Right atrium auricular region (tissue), 2 donors: Measurements from ENCODE around the gene ZNF107. TPM values are rescaled to one million over a fixed set of nuclear protein-coding genes. Genes with fewer than 3 reads are reported as not detected.
"Not testable (repeated sequence)": the region's sequence is repeated elsewhere in the genome, so short reads cannot be mapped to it uniquely, and the experiment has no call there.

Experiments used
- DNase-seq: peaks from one replicate; pipeline ENCODE4 v3.0.0-alpha.2; 2019; ENCODE audit warnings: low spot score
- H3K27ac ChIP-seq, 2 donors: fragments of 200-600 bp; sonication (generic); 1 replicate in 1 of 2; 2 replicates in 1 of 2; pipeline ENCODE4 v1.5.1; 2016 to 2019
- H3K27me3 ChIP-seq, 2 donors: fragments of 200-600 bp; sonication (generic); one replicate each; pipeline versions ENCODE4 v1.5.1 to v1.6.0; 2017 to 2019
- H3K36me3 ChIP-seq: fragments of 200-600 bp; sonication (generic); one replicate; pipeline ENCODE4 v1.5.1; 2016
- H3K4me1 ChIP-seq, 2 donors: fragments of 200-600 bp; sonication (generic); one replicate each; pipeline versions ENCODE4 v1.5.1 to v1.6.0; 2017 to 2019
- H3K4me3 ChIP-seq, 2 donors: fragments of 200-600 bp; sonication (generic); 1 replicate in 1 of 2; 2 replicates in 1 of 2; pipeline ENCODE4 v1.5.1; 2017 to 2019; ENCODE audit warnings: mild to moderate bottlenecking in 1 of 2, moderate library complexity in 1 of 2
- H3K9me3 ChIP-seq, 2 donors: fragments of 200-600 bp; sonication (generic); one replicate each; pipeline ENCODE4 v1.5.1; 2019
- total RNA-seq, 2 donors: library from RNA; depleted of rRNA; stranded (reverse); fragments of >200 nt; gene quantifications; one replicate each; pipeline ENCODE4 v1.1.0, GENCODE V29; 2016
- TF ChIP-seq, protein P1 (sequence below), 2 donors: fragments of 200-600 bp; sonication (generic); IDR thresholded peaks; one replicate each; pipeline ENCODE4 v1.5.1; 2019; ENCODE audit warnings: antibody characterized with exemption in 2 of 2

Gene ZNF107
- total RNA-seq, 2 donors from 2014 or later: 0.98 to 2.0 TPM

DNA sequence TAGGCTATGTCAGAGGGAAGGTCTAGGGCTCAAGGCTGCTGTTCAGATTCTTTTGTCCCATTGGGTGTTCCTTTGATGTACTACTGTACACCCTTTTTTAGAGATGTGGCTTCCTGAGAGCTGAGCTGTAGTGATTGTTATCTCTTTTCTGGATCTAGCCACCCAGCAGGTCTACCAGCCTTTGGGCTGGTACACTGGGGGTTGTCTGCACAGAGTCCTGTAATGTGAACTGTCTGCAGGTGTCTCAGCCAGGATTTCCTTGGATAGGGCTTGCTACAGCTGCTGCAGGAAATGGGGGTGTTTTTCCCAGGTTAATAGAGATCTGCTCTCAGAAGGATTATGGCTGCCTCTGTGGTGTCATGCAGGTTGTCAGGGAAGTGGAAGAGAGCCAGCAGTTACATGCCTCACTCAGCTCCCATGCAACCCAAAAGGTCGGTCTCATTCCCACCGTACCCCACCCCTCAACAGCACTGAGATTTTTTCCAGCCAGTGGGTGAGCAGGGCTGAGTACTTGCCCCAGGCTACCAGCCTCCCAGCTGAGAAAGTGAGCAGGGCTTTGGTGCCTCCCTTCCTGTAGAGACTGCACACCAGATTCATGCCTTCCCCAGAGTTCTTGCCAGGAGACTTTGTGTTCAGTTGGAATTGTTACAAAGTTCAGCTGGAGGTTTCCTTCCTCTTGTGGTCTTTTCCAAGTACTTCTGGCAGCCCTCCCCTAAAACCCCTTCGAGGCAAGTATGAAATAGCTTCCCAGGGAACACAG, 63.3 kb downstream of the ZNF107 start:
- Histone ChIP-seq H3K36me3 (no peaks in the 10 kb centered on the region), H3K9me3 (no peaks in the 10 kb centered on the region), H3K4me3 (no peak overlapping the region), H3K27me3 (no peaks in the 10 kb centered on the region), H3K27ac (no peak overlapping the region), H3K4me1 (no peaks in the 10 kb centered on the region)
- TF ChIP-seq, protein P1, sequence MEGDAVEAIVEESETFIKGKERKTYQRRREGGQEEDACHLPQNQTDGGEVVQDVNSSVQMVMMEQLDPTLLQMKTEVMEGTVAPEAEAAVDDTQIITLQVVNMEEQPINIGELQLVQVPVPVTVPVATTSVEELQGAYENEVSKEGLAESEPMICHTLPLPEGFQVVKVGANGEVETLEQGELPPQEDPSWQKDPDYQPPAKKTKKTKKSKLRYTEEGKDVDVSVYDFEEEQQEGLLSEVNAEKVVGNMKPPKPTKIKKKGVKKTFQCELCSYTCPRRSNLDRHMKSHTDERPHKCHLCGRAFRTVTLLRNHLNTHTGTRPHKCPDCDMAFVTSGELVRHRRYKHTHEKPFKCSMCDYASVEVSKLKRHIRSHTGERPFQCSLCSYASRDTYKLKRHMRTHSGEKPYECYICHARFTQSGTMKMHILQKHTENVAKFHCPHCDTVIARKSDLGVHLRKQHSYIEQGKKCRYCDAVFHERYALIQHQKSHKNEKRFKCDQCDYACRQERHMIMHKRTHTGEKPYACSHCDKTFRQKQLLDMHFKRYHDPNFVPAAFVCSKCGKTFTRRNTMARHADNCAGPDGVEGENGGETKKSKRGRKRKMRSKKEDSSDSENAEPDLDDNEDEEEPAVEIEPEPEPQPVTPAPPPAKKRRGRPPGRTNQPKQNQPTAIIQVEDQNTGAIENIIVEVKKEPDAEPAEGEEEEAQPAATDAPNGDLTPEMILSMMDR (IDR thresholded peaks at IDR 0.05): no peak
- DNase-seq: no peak

- Histone ChIP-seq H3K27me3 (no peaks in the 10 kb centered on the region), H3K27ac (no peak overlapping the region), H3K36me3 (no peaks in the 10 kb centered on the region), H3K9me3 (no peaks in the 10 kb centered on the region), H3K4me3 (no peak overlapping the region), H3K4me1 (no peaks in the 10 kb centered on the region)
- no peak for DNase-seq
- TF ChIP-seq, protein P1 (IDR thresholded peaks at IDR 0.05): no peak
Measured at GRCh38 chr7:64733550-64734240, 67.8 kb downstream of the ZNF107 start.

- TF ChIP-seq, protein P1 (IDR thresholded peaks at IDR 0.05): no peak
- Histone ChIP-seq H3K4me1 (no peaks in the 10 kb centered on the region), H3K36me3 (no peaks in the 10 kb centered on the region), H3K9me3 (no peaks in the 10 kb centered on the region), H3K27me3 (no peaks in the 10 kb centered on the region), H3K27ac (no peak overlapping the region), H3K4me3 (no peak overlapping the region)
- no peak for DNase-seq
Measured at GRCh38 chr7:64736575-64736974, 70.6 kb downstream of the ZNF107 start.

GRCh38 chr7:64738403-64738802, 72.5 kb downstream of the ZNF107 start:
- not testable (repeated sequence) for H3K27me3 ChIP-seq, H3K27ac ChIP-seq, H3K4me1 ChIP-seq, H3K9me3 ChIP-seq, DNase-seq, H3K4me3 ChIP-seq, H3K36me3 ChIP-seq

DNA sequence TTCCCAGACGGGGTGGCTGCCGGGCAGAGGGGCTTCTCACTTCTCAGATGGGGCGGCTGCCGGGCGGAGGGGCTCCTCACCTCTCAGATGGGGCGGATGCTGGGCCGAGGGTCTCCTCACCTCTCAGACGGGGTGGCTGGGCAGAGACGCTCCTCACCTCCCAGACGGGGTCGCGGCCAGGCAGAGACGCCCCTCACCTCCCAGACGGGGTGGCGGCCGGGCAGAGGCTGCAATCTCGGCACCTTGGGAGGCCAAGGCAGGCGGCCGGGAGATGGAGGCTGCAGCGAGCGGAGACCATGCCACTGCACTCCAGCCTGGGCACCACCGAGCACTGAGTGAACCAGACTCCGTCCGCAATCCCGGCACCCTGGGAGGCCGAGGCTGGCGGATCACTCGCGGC, 73.0 kb downstream of the ZNF107 start:
- not testable (repeated sequence) for H3K27me3 ChIP-seq, H3K36me3 ChIP-seq, DNase-seq

DNA sequence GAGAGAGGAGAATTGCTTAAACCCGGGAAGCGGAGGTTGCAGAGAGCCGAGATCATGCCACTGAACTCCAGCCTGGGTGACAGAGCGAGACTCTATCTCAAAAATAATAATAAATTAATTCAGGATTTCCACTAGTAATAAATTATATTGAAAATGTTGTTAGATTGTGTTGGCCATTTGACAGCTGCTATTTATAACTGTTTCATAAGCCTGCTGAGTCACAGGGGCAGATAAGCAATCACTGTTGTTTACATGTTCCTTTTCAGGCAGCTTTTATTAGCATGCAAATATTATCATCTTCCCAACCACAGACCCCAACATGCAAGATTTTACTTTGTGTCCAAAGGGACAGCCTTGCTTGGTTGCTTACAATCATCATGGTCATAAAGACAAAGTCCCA, 78.7 kb downstream of the ZNF107 start:
- no peak for DNase-seq
- peaks cover 0 to 9% of the 10 kb centered on the region in 2 donors for H3K9me3 ChIP-seq
- TF ChIP-seq, protein P1 (IDR thresholded peaks at IDR 0.05): no peak
- H3K4me3 ChIP-seq: no peak overlapping the region
- no peak overlapping the region for H3K27ac ChIP-seq
- no peaks in the 10 kb centered on the region for H3K27me3 ChIP-seq
- H3K36me3 ChIP-seq: no peaks in the 10 kb centered on the region
- H3K4me1 ChIP-seq: peaks cover 0 to 6% of the 10 kb centered on the region in 2 donors

More for the DNA sequence above, 73.0 kb downstream of the ZNF107 start:
- not testable (repeated sequence) for H3K9me3 ChIP-seq, H3K4me1 ChIP-seq, H3K27ac ChIP-seq, H3K4me3 ChIP-seq
